H9 (cell line): ENCODE data around the gene DCXR. TPM values are rescaled to one million over a fixed set of nuclear protein-coding genes. Genes with fewer than 3 reads are reported as not detected.

Experiments
- DNase-seq: peaks from one replicate; pipeline ENCODE4 v3.0.0-alpha.2; 2017
- H2AFZ ChIP-seq: one replicate; pipeline ENCODE4 v1.6.1; 2013; ENCODE audit warnings: mild to moderate bottlenecking, low read length, control low read depth, moderate library complexity
- H2AK5ac ChIP-seq: 2 replicates; pipeline ENCODE4 v1.6.1; 2013; ENCODE audit warnings: low read length, control low read depth, mixed read lengths; ENCODE audit not compliant: insufficient read length
- H2BK120ac ChIP-seq: one replicate; pipeline ENCODE4 v1.6.1; 2013; ENCODE audit warnings: low read depth, mild to moderate bottlenecking, low read length, control low read depth, inconsistent platforms; ENCODE audit not compliant: poor library complexity, severe bottlenecking
- H2BK12ac ChIP-seq: 2 replicates; pipeline ENCODE4 v1.6.1; 2013; ENCODE audit warnings: low read length, control low read depth, mixed read lengths, low read depth; ENCODE audit not compliant: insufficient read length
- H2BK15ac ChIP-seq: 2 replicates; pipeline ENCODE4 v1.6.1; 2013; ENCODE audit warnings: low read depth, low read length, control low read depth
- H2BK20ac ChIP-seq: one replicate; pipeline ENCODE4 v1.6.1; 2013; ENCODE audit warnings: low read depth, mild to moderate bottlenecking, low read length, control low read depth, inconsistent platforms; ENCODE audit not compliant: poor library complexity, severe bottlenecking
- H2BK5ac ChIP-seq: 2 replicates; pipeline ENCODE4 v1.6.1; 2013; ENCODE audit warnings: low read length, control low read depth, mixed read lengths; ENCODE audit not compliant: insufficient read length
- H3K14ac ChIP-seq: 2 replicates; pipeline ENCODE4 v1.6.1; 2013; ENCODE audit warnings: low read length, control low read depth; ENCODE audit not compliant: insufficient read depth
- H3K18ac ChIP-seq: 2 replicates; pipeline ENCODE4 v1.6.1; 2013; ENCODE audit warnings: low read depth, mild to moderate bottlenecking, mixed read lengths, low read length, control low read depth; ENCODE audit not compliant: insufficient read length
- H3K23ac ChIP-seq: 2 replicates; pipeline ENCODE4 v1.6.1; 2013; ENCODE audit warnings: low read length, control low read depth, mixed read lengths, low read depth; ENCODE audit not compliant: insufficient read length
- H3K23me2 ChIP-seq: 2 replicates; pipeline ENCODE4 v1.6.1; 2013; ENCODE audit warnings: low read depth, mild to moderate bottlenecking, mixed read lengths, low read length, control low read depth; ENCODE audit not compliant: insufficient read length, poor library complexity, severe bottlenecking
- H3K27ac ChIP-seq: 2 replicates; pipeline ENCODE4 v1.5.1; 2013; ENCODE audit warnings: low read length, control low read depth, mixed read lengths, low read depth; ENCODE audit not compliant: insufficient read length
- H3K27me3 ChIP-seq: 2 replicates; pipeline ENCODE4 v1.6.1; 2013; ENCODE audit warnings: low read length, control low read depth, inconsistent platforms; ENCODE audit not compliant: insufficient read depth
- H3K4ac ChIP-seq: 2 replicates; pipeline ENCODE4 v1.6.1; 2013; ENCODE audit warnings: low read depth, mild to moderate bottlenecking, control low read depth, inconsistent platforms, low read length, moderate library complexity
- H3K4me1 ChIP-seq: 2 replicates; pipeline ENCODE4 v1.6.1; 2013; ENCODE audit warnings: low read length, control low read depth, inconsistent platforms; ENCODE audit not compliant: insufficient read depth
- H3K4me2 ChIP-seq: 2 replicates; pipeline ENCODE4 v1.6.1; 2013; ENCODE audit warnings: low read length, control low read depth, mixed read lengths; ENCODE audit not compliant: insufficient read length, insufficient read depth
- H3K56ac ChIP-seq: 2 replicates; pipeline ENCODE4 v1.6.1; 2013; ENCODE audit warnings: low read depth, mild to moderate bottlenecking, mixed read lengths, low read length, control low read depth; ENCODE audit not compliant: insufficient read length
- H3K79me1 ChIP-seq: 2 replicates; pipeline ENCODE4 v1.6.1; 2013; ENCODE audit warnings: low read depth, mild to moderate bottlenecking, moderate library complexity, low read length, control low read depth, inconsistent platforms; ENCODE audit not compliant: insufficient read depth, poor library complexity, severe bottlenecking
- H3K79me2 ChIP-seq: 2 replicates; pipeline ENCODE4 v1.6.1; 2013; ENCODE audit warnings: low read length, control low read depth, inconsistent platforms; ENCODE audit not compliant: insufficient read depth
- H3K9ac ChIP-seq: 2 replicates; pipeline ENCODE4 v1.6.1; 2013; ENCODE audit warnings: low read length, control low read depth, mixed read lengths; ENCODE audit not compliant: insufficient read length; ENCODE audit errors: extremely low read depth
- H3K9me3 ChIP-seq: one replicate; pipeline ENCODE4 v1.6.1; 2013; ENCODE audit warnings: low read depth, low read length, inconsistent platforms; ENCODE audit not compliant: control insufficient read depth
- H3T11ph ChIP-seq: one replicate; pipeline ENCODE4 v1.6.1; 2013; ENCODE audit warnings: mild to moderate bottlenecking, low read length, control low read depth, inconsistent platforms
- H4K20me1 ChIP-seq: one replicate; pipeline ENCODE4 v1.6.1; 2013; ENCODE audit not compliant: control insufficient read depth, insufficient read length, insufficient read depth
- H4K5ac ChIP-seq: 2 replicates; pipeline ENCODE4 v1.6.1; 2013; ENCODE audit warnings: low read depth, mild to moderate bottlenecking, mixed read lengths, low read length, control low read depth; ENCODE audit not compliant: insufficient read length
- H4K8ac ChIP-seq: replicated peaks from 2 replicates; pipeline ENCODE4 v1.6.1; 2013; ENCODE audit warnings: low read length, control low read depth, mixed read lengths, low read depth; ENCODE audit not compliant: insufficient read length
- H4K91ac ChIP-seq: 2 replicates; pipeline ENCODE4 v1.6.1; 2013; ENCODE audit warnings: low read depth, mild to moderate bottlenecking, moderate library complexity, mixed read lengths, low read length, control low read depth; ENCODE audit not compliant: insufficient read length
- H3K27ac Mint-ChIP-seq, 3 experiments: 2 replicates in 2 of 3; 3 replicates in 1 of 3; pipeline ENCODE4 v1.8.0; 2020 to 2021; ENCODE audit warnings: mixed read lengths in 3 of 3, mild to moderate bottlenecking in 1 of 3, moderate library complexity in 1 of 3
- H3K27me3 Mint-ChIP-seq: 2 replicates; pipeline ENCODE4 v1.8.0; 2021; ENCODE audit warnings: low read depth, mild to moderate bottlenecking, moderate library complexity, mixed read lengths
- H3K36me3 Mint-ChIP-seq, 3 experiments: 2 replicates in 2 of 3; 3 replicates in 1 of 3; pipeline ENCODE4 v1.8.0; 2020 to 2021; ENCODE audit warnings: low read depth in 3 of 3, mixed read lengths in 3 of 3; ENCODE audit not compliant: insufficient read depth in 1 of 3
- H3K4me1 Mint-ChIP-seq, 2 experiments: 2 replicates each; pipeline ENCODE4 v1.8.0; 2020; ENCODE audit warnings: mixed read lengths in 2 of 2
- H3K4me3 Mint-ChIP-seq, 2 experiments: 2 replicates in 1 of 2; 3 replicates in 1 of 2; pipeline ENCODE4 v1.8.0; 2020 to 2021; ENCODE audit warnings: mild to moderate bottlenecking in 2 of 2, mixed read lengths in 2 of 2, moderate library complexity in 1 of 2
- H3K9me3 Mint-ChIP-seq, 2 experiments: 2 replicates in 1 of 2; 3 replicates in 1 of 2; pipeline ENCODE4 v1.8.0; 2020; ENCODE audit warnings: mild to moderate bottlenecking in 2 of 2, mixed read lengths in 2 of 2, moderate library complexity in 1 of 2
- CTCF ChIP-seq: fragments of 200-600 bp; sonication (generic); conservative IDR thresholded peaks from 3 replicates; pipeline ENCODE4 v1.8.0; 2021; ENCODE audit warnings: antibody characterized with exemption, mild to moderate bottlenecking
- WGBS: extraction: QIAGEN DNeasy Blood & Tissue Kit; methylation state at CpG from one replicate; pipeline ENCODE4 v1.1.7; 2013; ENCODE audit warnings: missing lambda C conversion rate, low lambda C conversion rate, mixed read lengths; ENCODE audit not compliant: insufficient read length; ENCODE audit errors: extremely low coverage; 5-methylcytosine and 5-hydroxymethylcytosine counted together
- total RNA-seq: library from RNA; stranded (reverse); gene quantifications from 2 replicates; pipeline ENCODE4 v1.2.1, GENCODE V29; 2021

DCXR gene
- total RNA-seq, 1 experiment from 2014 or later, result 93.6 TPM

DNA sequence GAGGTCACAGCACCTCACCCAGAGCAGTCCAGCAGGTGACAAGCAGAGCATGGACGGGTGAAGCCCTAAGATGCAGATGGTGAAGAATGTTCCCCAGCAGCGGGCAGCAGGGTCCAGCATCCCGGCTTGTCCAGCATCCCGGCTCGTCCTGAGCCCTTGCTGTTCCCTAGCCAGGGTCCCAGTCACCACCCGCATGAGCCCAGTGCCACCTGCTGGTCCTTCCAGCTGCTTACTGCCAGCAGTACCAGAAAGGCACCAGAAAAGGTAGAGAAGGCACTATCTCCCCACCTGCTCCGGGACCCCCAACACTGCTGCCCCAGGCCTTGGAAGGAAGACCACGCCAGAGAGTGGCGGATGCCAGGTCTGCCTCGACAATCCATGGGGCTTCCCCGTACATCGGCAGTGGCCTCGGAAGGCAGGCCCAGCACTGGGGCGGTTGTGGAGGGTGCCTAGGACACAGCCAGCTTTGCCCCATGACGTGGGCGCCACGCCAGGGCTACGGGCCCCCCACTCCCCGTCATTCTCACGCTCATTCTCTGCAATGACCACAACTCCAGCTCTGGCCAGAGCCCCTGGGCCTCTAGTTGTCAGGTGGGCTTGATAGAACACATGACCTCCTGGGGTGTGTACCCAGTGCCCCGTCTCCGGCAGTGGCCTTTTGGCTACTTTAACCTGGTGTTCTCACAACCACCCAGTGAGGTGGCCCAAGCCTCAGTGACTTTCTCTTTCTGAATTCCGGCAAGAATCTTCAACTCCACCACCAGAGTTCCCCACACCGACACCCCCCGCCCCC is 16.2 kb downstream of the DCXR start:
- Histone ChIP-seq H3K18ac (no peak overlapping the region), H3K23me2 (peaks cover 5% of the 10 kb centered on the region), H3T11ph (no peak overlapping the region), H4K20me1 (no peaks in the 10 kb centered on the region), H4K91ac (no peak overlapping the region), H2BK5ac (no peak overlapping the region), H3K4ac (no peak overlapping the region), H3K9ac (no peak overlapping the region), H2AFZ (no peak overlapping the region), H3K4me2 (peak overlapping the region; percentile 89), H3K27ac (no peak overlapping the region), H2BK120ac (no peak overlapping the region), H4K5ac (no peak overlapping the region), H3K9me3 (no peaks in the 10 kb centered on the region), H3K14ac (no peak overlapping the region), H2BK12ac (no peak overlapping the region), H3K23ac (no peak overlapping the region), H3K79me1 (peaks cover 5% of the 10 kb centered on the region), H3K79me2 (no peaks in the 10 kb centered on the region), H3K4me1 (no peaks in the 10 kb centered on the region), H2BK20ac (no peak overlapping the region), H4K8ac (no peak overlapping the region), H2BK15ac (no peak overlapping the region), H2AK5ac (no peak overlapping the region), H3K27me3 (no peaks in the 10 kb centered on the region), H3K56ac (no peak overlapping the region)
- no peaks in the 10 kb centered on the region; the same call in 1 of the 2 replicates for H3K27me3 Mint-ChIP-seq
- H3K9me3 Mint-ChIP-seq, result peaks cover 0 to 2% of the 10 kb centered on the region in 2 experiments; a peak in 1 of 5 replicates
- no peak overlapping the region for H3K27ac Mint-ChIP-seq
- H3K36me3 Mint-ChIP-seq, result peaks cover 3 to 12% (median 5%) of the 10 kb centered on the region in 3 experiments; a peak in 5 of 7 replicates
- H3K4me3 Mint-ChIP-seq, result peak overlapping the region; percentile 79 to 88
- TF ChIP-seq CTCF, result peak; percentile 52; the same call in 2 of the 3 replicates
- H3K4me1 Mint-ChIP-seq, result peaks cover 7 to 16% of the 10 kb centered on the region in 2 experiments
- no CpG with 5 or more reads among the region's 25 CpGs for WGBS
- peak; percentile 74 for DNase-seq
